ENCODE measurements around the gene LYPD6B. TPM values are rescaled to one million over a fixed set of nuclear protein-coding genes. Genes with fewer than 3 reads are reported as not detected.

Gene LYPD6B
- total RNA-seq, 1 experiment from 2014 or later = 0.75 TPM

- H3K4me2 ChIP-seq (ENCODE audit: low read depth, low read length, poor library complexity, severe bottlenecking) = no peak overlapping the region
- no peak overlapping the region for H3K9ac ChIP-seq (ENCODE audit: low read length)
- H3K79me2 ChIP-seq (ENCODE audit: low read length) = no peaks in the 10 kb centered on the region
- H2AFZ ChIP-seq (ENCODE audit: low read length) = no peak overlapping the region
- H3K27ac ChIP-seq (ENCODE audit: low read length) = no peak overlapping the region
- H3K9me3 ChIP-seq (ENCODE audit: low read length) = no peaks in the 10 kb centered on the region
- no peaks in the 10 kb centered on the region for H3K27me3 ChIP-seq (ENCODE audit: low read length)
- no peak for DNase-seq
- H3K4me1 ChIP-seq (ENCODE audit: low read length) = no peaks in the 10 kb centered on the region
- no peak overlapping the region for H3K4me3 ChIP-seq (ENCODE audit: low read length)
- no peaks in the 10 kb centered on the region for H4K20me1 ChIP-seq (ENCODE audit: insufficient read depth, low read depth, low read length)
- no peaks in the 10 kb centered on the region for H3K9me2 ChIP-seq (replicated peaks; ENCODE audit: insufficient read depth, low read length)
- H3K36me3 ChIP-seq (ENCODE audit: insufficient read depth, low read length) = no peaks in the 10 kb centered on the region
Measured at GRCh38 chr2:149187057-149187456, 148.6 kb downstream of the LYPD6B start.

- H2AFZ ChIP-seq (ENCODE audit: low read length) = no peak overlapping the region
- H4K20me1 ChIP-seq (ENCODE audit: insufficient read depth, low read depth, low read length) = no peaks in the 10 kb centered on the region
- H3K27ac ChIP-seq (ENCODE audit: low read length) = no peak overlapping the region
- H3K27me3 ChIP-seq (ENCODE audit: low read length) = no peaks in the 10 kb centered on the region
- DNase-seq = no peak
- no peaks in the 10 kb centered on the region for H3K9me3 ChIP-seq (ENCODE audit: low read length)
- no peaks in the 10 kb centered on the region for H3K9me2 ChIP-seq (replicated peaks; ENCODE audit: insufficient read depth, low read length)
- no peaks in the 10 kb centered on the region for H3K79me2 ChIP-seq (ENCODE audit: low read length)
- no peaks in the 10 kb centered on the region for H3K36me3 ChIP-seq (ENCODE audit: insufficient read depth, low read length)
- H3K4me2 ChIP-seq (ENCODE audit: low read depth, low read length, poor library complexity, severe bottlenecking) = no peak overlapping the region
- H3K9ac ChIP-seq (ENCODE audit: low read length) = no peak overlapping the region
- H3K4me3 ChIP-seq (ENCODE audit: low read length) = no peak overlapping the region
- H3K4me1 ChIP-seq (ENCODE audit: low read length) = no peaks in the 10 kb centered on the region
Measured at GRCh38 chr2:149188291-149188690, 149.8 kb downstream of the LYPD6B start.

GRCh38 chr2:149189769-149190168, 151.3 kb downstream of the LYPD6B start:
- Histone ChIP-seq H3K9me2 (replicated peaks; ENCODE audit: insufficient read depth, low read length) (no peaks in the 10 kb centered on the region), H3K9me3 (ENCODE audit: low read length) (no peaks in the 10 kb centered on the region), H3K4me1 (ENCODE audit: low read length) (no peaks in the 10 kb centered on the region), H3K27ac (ENCODE audit: low read length) (no peak overlapping the region), H3K79me2 (ENCODE audit: low read length) (no peaks in the 10 kb centered on the region), H4K20me1 (ENCODE audit: insufficient read depth, low read depth, low read length) (no peaks in the 10 kb centered on the region), H3K36me3 (ENCODE audit: insufficient read depth, low read length) (no peaks in the 10 kb centered on the region), H2AFZ (ENCODE audit: low read length) (no peak overlapping the region), H3K27me3 (ENCODE audit: low read length) (no peaks in the 10 kb centered on the region), H3K9ac (ENCODE audit: low read length) (no peak overlapping the region), H3K4me3 (ENCODE audit: low read length) (no peak overlapping the region), H3K4me2 (ENCODE audit: low read depth, low read length, poor library complexity, severe bottlenecking) (no peak overlapping the region)
- no peak for DNase-seq

- H3K27me3 ChIP-seq (ENCODE audit: low read length) = no peaks in the 10 kb centered on the region
Measured at GRCh38 chr2:149191915-149192314, 153.4 kb downstream of the LYPD6B start.

GRCh38 chr2:149192427-149192826, 153.9 kb downstream of the LYPD6B start:
- Histone ChIP-seq H3K9me2 (replicated peaks; ENCODE audit: insufficient read depth, low read length) (no peaks in the 10 kb centered on the region), H3K27ac (ENCODE audit: low read length) (no peak overlapping the region), H3K4me2 (ENCODE audit: low read depth, low read length, poor library complexity, severe bottlenecking) (no peak overlapping the region), H3K36me3 (ENCODE audit: insufficient read depth, low read length) (no peaks in the 10 kb centered on the region), H3K4me1 (ENCODE audit: low read length) (no peaks in the 10 kb centered on the region), H2AFZ (ENCODE audit: low read length) (no peak overlapping the region), H3K27me3 (ENCODE audit: low read length) (no peaks in the 10 kb centered on the region), H3K9me3 (ENCODE audit: low read length) (no peaks in the 10 kb centered on the region), H4K20me1 (ENCODE audit: insufficient read depth, low read depth, low read length) (no peaks in the 10 kb centered on the region), H3K79me2 (ENCODE audit: low read length) (no peaks in the 10 kb centered on the region), H3K4me3 (ENCODE audit: low read length) (no peak overlapping the region), H3K9ac (ENCODE audit: low read length) (no peak overlapping the region)
- no peak for DNase-seq

More at GRCh38 chr2:149191915-149192314, 153.4 kb downstream of the LYPD6B start:
- DNase-seq = peak; percentile 22
- Histone ChIP-seq H3K9me2 (replicated peaks; ENCODE audit: insufficient read depth, low read length) (no peaks in the 10 kb centered on the region), H3K9me3 (ENCODE audit: low read length) (no peaks in the 10 kb centered on the region), H3K4me1 (ENCODE audit: low read length) (no peaks in the 10 kb centered on the region), H3K36me3 (ENCODE audit: insufficient read depth, low read length) (no peaks in the 10 kb centered on the region), H3K4me3 (ENCODE audit: low read length) (no peak overlapping the region), H3K79me2 (ENCODE audit: low read length) (no peaks in the 10 kb centered on the region), H3K27ac (ENCODE audit: low read length) (no peak overlapping the region), H3K9ac (ENCODE audit: low read length) (no peak overlapping the region), H3K4me2 (ENCODE audit: low read depth, low read length, poor library complexity, severe bottlenecking) (no peak overlapping the region), H4K20me1 (ENCODE audit: insufficient read depth, low read depth, low read length) (no peaks in the 10 kb centered on the region), H2AFZ (ENCODE audit: low read length) (no peak overlapping the region)

GRCh38 chr2:149200109-149200520, 161.6 kb downstream of the LYPD6B start:
- Histone ChIP-seq H3K9ac (ENCODE audit: low read length) (no peak overlapping the region), H2AFZ (ENCODE audit: low read length) (no peak overlapping the region), H3K9me2 (replicated peaks; ENCODE audit: insufficient read depth, low read length) (no peaks in the 10 kb centered on the region), H3K36me3 (ENCODE audit: insufficient read depth, low read length) (no peaks in the 10 kb centered on the region), H3K79me2 (ENCODE audit: low read length) (no peaks in the 10 kb centered on the region), H3K27ac (ENCODE audit: low read length) (no peak overlapping the region), H3K4me2 (ENCODE audit: low read depth, low read length, poor library complexity, severe bottlenecking) (no peak overlapping the region), H3K4me1 (ENCODE audit: low read length) (no peaks in the 10 kb centered on the region), H4K20me1 (ENCODE audit: insufficient read depth, low read depth, low read length) (no peaks in the 10 kb centered on the region), H3K9me3 (ENCODE audit: low read length) (no peaks in the 10 kb centered on the region), H3K4me3 (ENCODE audit: low read length) (no peak overlapping the region), H3K27me3 (ENCODE audit: low read length) (no peaks in the 10 kb centered on the region)
- DNase-seq = no peak

GRCh38 chr2:149204686-149205085, 166.2 kb downstream of the LYPD6B start:
- no peaks in the 10 kb centered on the region for H3K9me3 ChIP-seq (ENCODE audit: low read length)
- H3K4me3 ChIP-seq (ENCODE audit: low read length) = no peak overlapping the region
- no peaks in the 10 kb centered on the region for H3K27me3 ChIP-seq (ENCODE audit: low read length)
- H3K79me2 ChIP-seq (ENCODE audit: low read length) = no peaks in the 10 kb centered on the region
- no peak overlapping the region for H3K4me2 ChIP-seq (ENCODE audit: low read depth, low read length, poor library complexity, severe bottlenecking)
- no peak overlapping the region for H3K9ac ChIP-seq (ENCODE audit: low read length)
- H4K20me1 ChIP-seq (ENCODE audit: insufficient read depth, low read depth, low read length) = no peaks in the 10 kb centered on the region
- no peak overlapping the region for H2AFZ ChIP-seq (ENCODE audit: low read length)
- H3K27ac ChIP-seq (ENCODE audit: low read length) = no peak overlapping the region
- H3K9me2 ChIP-seq (replicated peaks; ENCODE audit: insufficient read depth, low read length) = no peaks in the 10 kb centered on the region
- H3K4me1 ChIP-seq (ENCODE audit: low read length) = no peaks in the 10 kb centered on the region
- DNase-seq = no peak
- no peaks in the 10 kb centered on the region for H3K36me3 ChIP-seq (ENCODE audit: insufficient read depth, low read length)

- Histone ChIP-seq H3K27ac (ENCODE audit: low read length) (no peak overlapping the region), H2AFZ (ENCODE audit: low read length) (no peak overlapping the region), H3K36me3 (ENCODE audit: insufficient read depth, low read length) (no peaks in the 10 kb centered on the region), H3K9me3 (ENCODE audit: low read length) (no peaks in the 10 kb centered on the region), H3K79me2 (ENCODE audit: low read length) (no peaks in the 10 kb centered on the region), H3K4me2 (ENCODE audit: low read depth, low read length, poor library complexity, severe bottlenecking) (no peak overlapping the region), H3K27me3 (ENCODE audit: low read length) (no peaks in the 10 kb centered on the region), H3K4me1 (ENCODE audit: low read length) (no peaks in the 10 kb centered on the region), H3K9me2 (replicated peaks; ENCODE audit: insufficient read depth, low read length) (no peaks in the 10 kb centered on the region), H3K4me3 (ENCODE audit: low read length) (no peak overlapping the region), H3K9ac (ENCODE audit: low read length) (no peak overlapping the region), H4K20me1 (ENCODE audit: insufficient read depth, low read depth, low read length) (no peaks in the 10 kb centered on the region)
- DNase-seq = no peak
Measured at GRCh38 chr2:149205143-149205542, 166.6 kb downstream of the LYPD6B start.
